HL-60 (cell line): Measurements from ENCODE around the gene DENND4A.

Experiments
- CTCF ChIP-seq: IDR thresholded peaks from one replicate; pipeline ENCODE4 v1.5.1; 2011; ENCODE audit warnings: low read length, control low read depth, inconsistent platforms; ENCODE audit not compliant: insufficient read depth
- GABPA ChIP-seq: IDR thresholded peaks from 2 replicates; pipeline ENCODE4 v1.6.1; 2012; ENCODE audit warnings: low read depth
- POLR2AphosphoS5 ChIP-seq: IDR thresholded peaks from 2 replicates; pipeline ENCODE4 v1.6.1; 2012; ENCODE audit warnings: low read depth
- SPI1 ChIP-seq: IDR thresholded peaks from 2 replicates; pipeline ENCODE4 v1.6.1; 2012; ENCODE audit warnings: low read depth, mild to moderate bottlenecking, borderline replicate concordance
- TF ChIP-seq, protein P1 (sequence below): IDR thresholded peaks from 2 replicates; pipeline ENCODE4 v1.6.1; 2012; ENCODE audit warnings: low read depth; ENCODE audit not compliant: insufficient replicate concordance

- TF ChIP-seq SPI1 (no peak), CTCF (no peak), POLR2AphosphoS5 (no peak), GABPA (no peak)
- TF ChIP-seq, protein P1, sequence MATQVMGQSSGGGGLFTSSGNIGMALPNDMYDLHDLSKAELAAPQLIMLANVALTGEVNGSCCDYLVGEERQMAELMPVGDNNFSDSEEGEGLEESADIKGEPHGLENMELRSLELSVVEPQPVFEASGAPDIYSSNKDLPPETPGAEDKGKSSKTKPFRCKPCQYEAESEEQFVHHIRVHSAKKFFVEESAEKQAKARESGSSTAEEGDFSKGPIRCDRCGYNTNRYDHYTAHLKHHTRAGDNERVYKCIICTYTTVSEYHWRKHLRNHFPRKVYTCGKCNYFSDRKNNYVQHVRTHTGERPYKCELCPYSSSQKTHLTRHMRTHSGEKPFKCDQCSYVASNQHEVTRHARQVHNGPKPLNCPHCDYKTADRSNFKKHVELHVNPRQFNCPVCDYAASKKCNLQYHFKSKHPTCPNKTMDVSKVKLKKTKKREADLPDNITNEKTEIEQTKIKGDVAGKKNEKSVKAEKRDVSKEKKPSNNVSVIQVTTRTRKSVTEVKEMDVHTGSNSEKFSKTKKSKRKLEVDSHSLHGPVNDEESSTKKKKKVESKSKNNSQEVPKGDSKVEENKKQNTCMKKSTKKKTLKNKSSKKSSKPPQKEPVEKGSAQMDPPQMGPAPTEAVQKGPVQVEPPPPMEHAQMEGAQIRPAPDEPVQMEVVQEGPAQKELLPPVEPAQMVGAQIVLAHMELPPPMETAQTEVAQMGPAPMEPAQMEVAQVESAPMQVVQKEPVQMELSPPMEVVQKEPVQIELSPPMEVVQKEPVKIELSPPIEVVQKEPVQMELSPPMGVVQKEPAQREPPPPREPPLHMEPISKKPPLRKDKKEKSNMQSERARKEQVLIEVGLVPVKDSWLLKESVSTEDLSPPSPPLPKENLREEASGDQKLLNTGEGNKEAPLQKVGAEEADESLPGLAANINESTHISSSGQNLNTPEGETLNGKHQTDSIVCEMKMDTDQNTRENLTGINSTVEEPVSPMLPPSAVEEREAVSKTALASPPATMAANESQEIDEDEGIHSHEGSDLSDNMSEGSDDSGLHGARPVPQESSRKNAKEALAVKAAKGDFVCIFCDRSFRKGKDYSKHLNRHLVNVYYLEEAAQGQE = no peak
Measured at GRCh38 chr15:65655457-65655856, 136.6 kb downstream of the DENND4A start.
